HG02840 (cell line): ENCODE data around the gene POU5F2.

Experiments used
- ATAC-seq: cut with Tn5 transposase; IDR thresholded peaks from one replicate; pipeline ENCODE4 v1.9.1; 2021; ENCODE audit warnings: mild to moderate bottlenecking, moderate library complexity, moderate number of reproducible peaks; ENCODE audit not compliant: unreplicated experiment, low FRiP score

The POU5F2 gene

DNA sequence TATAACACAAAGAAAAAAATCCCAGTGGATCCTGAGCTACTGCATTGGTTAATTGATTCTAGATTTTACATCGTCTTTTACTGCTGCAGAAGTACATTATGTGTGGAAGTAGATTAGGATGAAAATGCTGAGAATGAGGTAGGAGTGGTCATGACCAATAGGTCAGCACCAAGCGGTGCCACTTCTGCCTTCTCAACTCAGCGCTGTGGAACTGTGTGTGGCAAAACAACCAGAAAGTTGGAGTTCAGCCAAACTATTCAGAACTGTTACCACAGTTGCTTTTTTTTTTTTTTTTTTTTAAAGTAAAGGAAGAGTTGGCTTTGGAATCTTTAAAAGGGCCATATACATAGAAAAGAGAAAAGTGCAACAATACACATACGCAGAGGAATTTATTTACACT is 24.2 kb downstream of the POU5F2 start:
- no peak for ATAC-seq

DNA sequence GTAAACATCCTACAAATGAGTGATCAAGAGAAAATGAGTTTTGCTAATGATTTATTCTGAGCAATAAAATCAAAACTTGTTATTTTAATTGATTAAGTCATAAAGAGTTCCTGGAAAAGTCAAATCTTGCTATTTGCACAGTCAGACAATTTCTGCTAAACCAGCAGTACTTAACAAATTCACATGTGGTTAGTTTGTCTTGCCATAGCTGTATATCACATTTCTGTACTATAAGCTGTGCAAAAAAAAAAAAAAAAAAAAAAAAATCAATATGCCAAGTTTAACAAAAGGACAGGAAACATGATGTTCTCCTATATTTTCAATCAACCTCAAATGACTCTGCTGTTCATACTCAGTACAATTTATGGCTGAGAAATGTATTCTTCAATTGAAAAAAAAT is 24.9 kb downstream of the POU5F2 start:
- ATAC-seq = no peak

DNA sequence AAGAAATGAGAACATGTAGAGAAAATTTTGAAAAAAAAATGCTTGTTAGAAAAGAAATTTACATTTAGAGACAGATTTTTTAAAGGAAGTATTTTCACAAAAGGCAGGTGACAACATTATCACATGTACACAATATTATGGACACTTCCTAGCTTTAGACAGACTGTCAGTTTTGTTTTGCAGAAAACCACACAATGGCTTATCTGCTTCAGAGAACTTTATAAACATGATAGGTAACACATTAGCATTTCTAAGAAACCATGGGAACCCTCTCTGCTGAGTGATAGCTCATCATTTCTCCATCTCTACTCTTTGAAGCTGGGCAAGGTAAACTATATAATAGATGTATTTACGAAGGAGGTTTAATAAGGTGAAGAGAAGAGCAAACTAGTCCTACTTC is 25.6 kb downstream of the POU5F2 start:
- ATAC-seq = no peak

DNA sequence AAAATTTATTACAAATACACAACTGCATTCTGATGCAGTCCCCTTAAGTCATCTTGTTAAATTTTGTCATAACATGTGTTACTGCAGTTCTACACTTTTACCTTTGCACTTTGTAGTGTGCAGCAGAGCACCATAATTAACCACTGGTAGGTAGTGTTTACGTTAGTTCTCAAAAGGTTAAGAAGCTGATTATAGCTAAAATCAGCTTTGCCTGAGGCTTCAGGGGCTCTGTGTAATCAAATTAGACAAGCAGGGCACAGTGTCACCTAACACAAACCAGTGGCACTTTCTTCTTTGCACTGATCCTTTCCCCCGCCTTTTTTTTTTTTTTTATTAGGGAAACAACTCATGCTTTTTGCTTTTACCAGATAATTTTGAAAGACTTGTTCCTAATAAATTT is 26.1 kb downstream of the POU5F2 start:
- ATAC-seq = no peak

DNA sequence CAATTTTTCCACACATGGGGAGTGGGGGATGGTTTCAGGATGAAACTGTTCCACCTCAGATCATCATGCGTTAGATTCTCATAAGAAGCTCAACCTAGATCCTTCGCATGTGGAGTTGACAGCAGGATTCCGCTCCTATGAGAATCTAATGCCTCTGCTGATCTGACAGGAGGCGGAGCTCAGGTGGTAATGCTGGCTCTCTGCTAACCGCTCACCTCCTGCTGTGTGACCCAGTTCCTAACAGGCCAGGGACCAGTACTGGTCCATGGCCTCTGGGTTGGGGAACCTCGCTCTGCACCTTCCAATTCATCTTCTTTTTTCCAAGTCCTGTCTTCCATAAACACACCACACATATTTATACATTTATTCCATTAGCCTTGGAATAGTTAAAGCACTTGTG is 33.0 kb downstream of the POU5F2 start:
- no peak for ATAC-seq

DNA sequence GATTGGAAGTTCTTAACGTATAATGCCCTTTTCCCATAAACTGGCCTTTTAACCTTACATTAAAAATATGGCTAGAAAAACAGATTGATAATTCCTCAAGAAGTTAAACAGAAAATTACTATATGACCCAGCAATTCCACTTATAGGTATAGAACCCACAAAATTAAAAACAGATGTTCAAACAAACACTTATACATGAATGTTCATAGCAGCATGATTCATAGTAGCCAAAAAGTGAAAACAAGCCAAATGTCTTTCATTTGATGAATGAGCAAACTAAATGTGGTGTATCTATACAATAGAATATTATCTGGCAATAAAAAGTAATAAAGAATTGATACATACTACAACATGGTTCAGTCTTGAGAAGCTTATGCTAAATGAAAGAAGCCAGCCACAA is 35.5 kb downstream of the POU5F2 start:
- no peak for ATAC-seq

DNA sequence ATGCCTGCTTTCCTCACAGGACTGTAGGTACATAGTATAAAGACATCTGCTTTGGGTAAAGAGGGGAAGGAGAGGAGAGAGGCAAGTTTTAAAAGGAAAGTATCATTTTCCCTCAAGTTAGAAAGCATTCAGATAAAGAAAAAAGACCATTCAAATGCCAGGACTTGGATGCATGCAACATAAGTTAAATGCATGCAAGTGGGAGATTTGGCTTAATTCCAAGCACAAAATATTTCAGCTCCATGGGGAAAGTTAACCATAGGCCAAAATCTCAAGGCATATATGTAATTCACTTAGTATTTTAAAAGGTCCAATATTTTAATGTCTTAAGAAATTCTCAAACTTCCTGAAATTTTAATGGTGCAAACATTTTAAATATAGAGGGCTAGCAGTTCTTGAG is 36.4 kb downstream of the POU5F2 start:
- no peak for ATAC-seq

DNA sequence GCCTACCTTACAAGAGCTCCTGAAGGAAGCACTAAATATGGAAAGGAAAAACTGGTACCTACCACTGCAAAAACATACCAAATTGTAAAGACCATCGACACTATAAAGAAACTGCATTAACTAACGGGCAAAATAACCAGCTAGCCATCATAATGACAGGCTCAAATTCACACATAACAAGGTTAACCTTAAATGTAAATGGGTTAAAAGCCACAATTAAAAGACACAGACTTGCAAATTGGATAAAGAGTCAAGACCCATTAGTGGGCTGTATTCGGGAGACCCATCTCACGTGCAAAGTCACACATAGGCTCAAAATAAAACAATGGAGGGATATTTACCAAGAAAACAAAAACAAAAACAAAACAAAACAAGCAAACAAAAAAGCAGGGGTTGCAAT is 49.4 kb downstream of the POU5F2 start:
- ATAC-seq = no peak
